Measurements from ENCODE around the gene NSL1. TPM values are rescaled to one million over a fixed set of nuclear protein-coding genes. Genes with fewer than 3 reads are reported as not detected.

Gene NSL1
- total and polyA plus RNA-seq, 8 donors: 5.4 to 16.2 (median 9.3) TPM

DNA sequence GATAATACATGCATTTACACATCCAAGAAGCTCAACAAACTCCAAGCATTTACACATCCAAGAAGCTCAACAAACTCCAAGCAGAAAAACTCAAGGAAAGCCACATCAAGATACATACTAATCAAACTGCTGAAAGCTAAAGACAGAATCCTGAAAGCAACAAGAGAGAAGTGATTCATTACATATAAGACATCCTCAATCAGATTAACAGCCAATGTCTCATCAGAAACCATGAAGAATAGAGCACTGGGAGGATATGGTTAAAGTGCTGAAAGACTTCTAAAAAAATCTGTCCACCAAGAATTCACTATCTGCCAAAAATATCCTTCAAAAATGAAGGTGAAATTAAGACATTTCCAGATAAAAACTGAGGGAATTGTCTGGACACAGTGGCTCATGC lies 46.3 kb downstream of the NSL1 start:
- Histone ChIP-seq H3K27me3 (no peaks in the 10 kb centered on the region), H3K9me3 (no peaks in the 10 kb centered on the region), H3K36me3 (no peaks in the 10 kb centered on the region), H3K4me1 (peaks cover 0 to 4% (median 0%) of the 10 kb centered on the region in 3 donors), H3K27ac (no peak overlapping the region), H3K4me3 (no peak overlapping the region)
- FAIRE-seq (no peak), ATAC-seq (no peak), DNase-seq (no peak)
- intact Hi-C loops (cut with DNase I): no loop called here
- TF ChIP-seq, protein P1, sequence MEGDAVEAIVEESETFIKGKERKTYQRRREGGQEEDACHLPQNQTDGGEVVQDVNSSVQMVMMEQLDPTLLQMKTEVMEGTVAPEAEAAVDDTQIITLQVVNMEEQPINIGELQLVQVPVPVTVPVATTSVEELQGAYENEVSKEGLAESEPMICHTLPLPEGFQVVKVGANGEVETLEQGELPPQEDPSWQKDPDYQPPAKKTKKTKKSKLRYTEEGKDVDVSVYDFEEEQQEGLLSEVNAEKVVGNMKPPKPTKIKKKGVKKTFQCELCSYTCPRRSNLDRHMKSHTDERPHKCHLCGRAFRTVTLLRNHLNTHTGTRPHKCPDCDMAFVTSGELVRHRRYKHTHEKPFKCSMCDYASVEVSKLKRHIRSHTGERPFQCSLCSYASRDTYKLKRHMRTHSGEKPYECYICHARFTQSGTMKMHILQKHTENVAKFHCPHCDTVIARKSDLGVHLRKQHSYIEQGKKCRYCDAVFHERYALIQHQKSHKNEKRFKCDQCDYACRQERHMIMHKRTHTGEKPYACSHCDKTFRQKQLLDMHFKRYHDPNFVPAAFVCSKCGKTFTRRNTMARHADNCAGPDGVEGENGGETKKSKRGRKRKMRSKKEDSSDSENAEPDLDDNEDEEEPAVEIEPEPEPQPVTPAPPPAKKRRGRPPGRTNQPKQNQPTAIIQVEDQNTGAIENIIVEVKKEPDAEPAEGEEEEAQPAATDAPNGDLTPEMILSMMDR (IDR thresholded peaks at IDR 0.05): no peak

DNA sequence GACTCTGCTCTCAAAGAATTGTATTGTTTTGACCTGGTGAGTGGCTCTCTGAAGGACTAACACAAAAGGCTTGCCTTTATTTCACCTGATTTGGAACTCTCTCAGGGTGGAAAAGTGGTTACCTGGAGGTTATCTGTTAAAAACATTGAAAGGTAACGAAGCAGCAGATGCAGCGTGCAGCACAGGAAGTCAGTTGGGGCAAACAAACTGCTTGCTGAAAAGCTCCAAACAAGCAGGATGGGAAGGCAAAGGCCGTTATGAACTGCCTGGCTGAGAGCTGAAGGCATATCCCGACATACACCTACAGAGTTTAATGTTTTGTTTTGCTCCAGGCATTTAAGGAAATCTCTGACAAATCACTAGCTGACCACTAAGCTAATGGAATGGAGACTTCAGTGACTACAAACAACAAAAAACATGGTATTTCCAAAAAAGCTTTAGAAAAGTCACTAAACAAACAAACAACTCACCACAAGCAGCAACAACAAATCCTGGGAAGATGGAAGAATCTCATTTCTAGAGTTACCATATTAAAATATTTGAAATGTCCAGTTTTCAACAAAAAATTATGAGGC lies 47.6 kb downstream of the NSL1 start:
- WGBS, 2 donors: 88 to 90% methylated on average over 4 of the region's 4 CpGs
- Histone ChIP-seq H3K4me3 (no peak overlapping the region), H3K27ac (no peak overlapping the region), H3K27me3 (no peaks in the 10 kb centered on the region), H3K36me3 (no peaks in the 10 kb centered on the region), H3K9me3 (no peaks in the 10 kb centered on the region), H3K4me1 (no peaks in the 10 kb centered on the region)
- no peak for DNase-seq
- no peak for FAIRE-seq
- TF ChIP-seq, protein P1 (IDR thresholded peaks at IDR 0.05): no peak
- no peak for ATAC-seq
- intact Hi-C loops (cut with DNase I): no loop called here

DNA sequence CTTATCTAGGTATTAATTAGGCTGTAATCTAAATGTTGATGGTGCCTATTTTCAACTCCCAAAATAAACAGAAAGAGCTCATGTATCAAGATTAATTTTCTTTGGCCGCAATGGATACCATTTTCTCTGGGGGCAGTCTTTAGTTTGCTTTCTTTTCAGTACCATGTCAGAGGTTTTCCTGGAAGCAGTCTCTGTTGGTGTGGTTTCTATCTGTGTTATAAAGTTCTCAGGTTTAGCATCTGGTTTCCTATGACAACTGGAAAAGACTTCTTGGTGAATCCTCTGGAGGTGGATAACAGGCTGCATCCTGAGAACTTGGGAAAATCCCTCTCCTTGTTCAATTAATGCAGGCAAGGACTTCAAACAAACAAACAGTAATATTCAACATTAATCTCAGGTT lies 53.2 kb downstream of the NSL1 start:
- intact Hi-C loops (cut with DNase I): no loop called here
- H3K27me3 ChIP-seq: no peaks in the 10 kb centered on the region
- no peaks in the 10 kb centered on the region for H3K9me3 ChIP-seq
- no peaks in the 10 kb centered on the region for H3K36me3 ChIP-seq
- no peak for DNase-seq
- ATAC-seq: no peak
- no peak overlapping the region for H3K27ac ChIP-seq
- 89 to 97% methylated on average over 1 of the region's 1 CpG for WGBS, 2 donors
- no peak overlapping the region for H3K4me3 ChIP-seq
- TF ChIP-seq, protein P1 (IDR thresholded peaks at IDR 0.05): no peak
- H3K4me1 ChIP-seq: no peaks in the 10 kb centered on the region
- FAIRE-seq: peak; percentile 17

GRCh38 chr1:212737559-212737958 lies 54.0 kb downstream of the NSL1 start:
- H3K4me1 ChIP-seq: no peaks in the 10 kb centered on the region
- no peaks in the 10 kb centered on the region for H3K27me3 ChIP-seq
- H3K4me3 ChIP-seq: no peak overlapping the region
- FAIRE-seq (no peak), DNase-seq (no peak), ATAC-seq (no peak)
- no peaks in the 10 kb centered on the region for H3K9me3 ChIP-seq
- no peaks in the 10 kb centered on the region for H3K36me3 ChIP-seq
- intact Hi-C loops (cut with DNase I): no loop called here
- no peak overlapping the region for H3K27ac ChIP-seq
- TF ChIP-seq, protein P1 (IDR thresholded peaks at IDR 0.05): no peak

GRCh38 chr1:212733109-212733508 lies 58.5 kb downstream of the NSL1 start:
- no peak for ATAC-seq
- no peak overlapping the region for H3K4me3 ChIP-seq
- FAIRE-seq: no peak
- intact Hi-C loops (cut with DNase I): no loop called here
- H3K27ac ChIP-seq: no peak overlapping the region
- no peaks in the 10 kb centered on the region for H3K4me1 ChIP-seq
- no peaks in the 10 kb centered on the region for H3K36me3 ChIP-seq
- no peaks in the 10 kb centered on the region for H3K27me3 ChIP-seq
- no peaks in the 10 kb centered on the region for H3K9me3 ChIP-seq
- 96 to 99% methylated on average over 8 of the region's 8 CpGs for WGBS, 2 donors
- DNase-seq: no peak
- TF ChIP-seq, protein P1 (IDR thresholded peaks at IDR 0.05): no peak
